NB4 (cell line): Measurements from ENCODE around the gene PTCD1.

Experiments used
- MYC ChIP-seq: IDR thresholded peaks from 2 replicates; pipeline ENCODE4 v1.6.1; 2011; ENCODE audit warnings: low read depth, low read length
- POLR2A ChIP-seq: IDR thresholded peaks from 2 replicates; pipeline ENCODE4 v1.6.1; 2011; ENCODE audit warnings: mild to moderate bottlenecking; ENCODE audit not compliant: insufficient read length; ENCODE audit errors: extremely low read depth
- TF ChIP-seq, protein P1 (sequence below): IDR thresholded peaks from one replicate; pipeline ENCODE4 v1.5.1; 2012; ENCODE audit warnings: low read depth, low read length

DNA sequence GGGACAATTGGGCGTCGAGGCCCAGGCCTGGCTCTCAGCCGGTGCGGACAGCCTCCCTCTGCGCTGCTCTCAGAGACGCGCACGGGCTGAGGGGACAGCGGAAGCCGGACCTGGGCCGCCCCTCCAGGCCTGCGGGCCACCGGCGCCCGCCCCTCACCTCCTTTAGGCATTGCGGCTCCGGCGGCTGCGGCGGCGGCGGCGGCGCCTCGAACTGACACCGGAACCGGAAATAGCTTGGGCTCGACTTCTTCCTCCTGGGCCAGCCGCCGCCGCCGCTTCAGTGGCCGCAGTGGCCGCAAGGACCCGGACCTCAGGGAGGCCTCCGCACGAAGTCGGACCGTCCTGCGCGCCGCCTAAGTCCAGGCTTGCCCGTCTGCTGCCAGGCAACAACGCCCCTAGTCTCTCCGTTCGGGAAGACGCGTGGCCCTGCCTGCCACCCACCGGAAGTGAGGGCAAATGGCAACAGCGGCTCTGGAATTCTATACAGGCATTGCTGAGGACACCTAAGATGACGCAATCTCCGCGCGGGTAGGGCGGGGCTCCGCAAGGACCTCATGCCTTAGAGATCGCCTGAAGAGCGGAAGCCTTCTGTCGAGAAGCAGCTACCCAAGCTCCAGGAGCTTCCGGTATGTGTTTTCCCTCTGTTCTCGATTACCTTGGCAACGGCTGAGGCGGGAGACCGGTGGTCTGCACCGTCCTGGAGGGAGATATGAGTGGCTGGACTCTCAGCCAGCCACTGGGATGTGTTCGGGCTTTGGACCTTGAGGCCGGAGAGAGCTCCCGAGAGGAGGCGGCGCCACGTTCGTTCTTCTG is 30.0 kb downstream of the PTCD1 start, which contains the start of the genes BUD31 and PDAP1:
- TF ChIP-seq, protein P1, sequence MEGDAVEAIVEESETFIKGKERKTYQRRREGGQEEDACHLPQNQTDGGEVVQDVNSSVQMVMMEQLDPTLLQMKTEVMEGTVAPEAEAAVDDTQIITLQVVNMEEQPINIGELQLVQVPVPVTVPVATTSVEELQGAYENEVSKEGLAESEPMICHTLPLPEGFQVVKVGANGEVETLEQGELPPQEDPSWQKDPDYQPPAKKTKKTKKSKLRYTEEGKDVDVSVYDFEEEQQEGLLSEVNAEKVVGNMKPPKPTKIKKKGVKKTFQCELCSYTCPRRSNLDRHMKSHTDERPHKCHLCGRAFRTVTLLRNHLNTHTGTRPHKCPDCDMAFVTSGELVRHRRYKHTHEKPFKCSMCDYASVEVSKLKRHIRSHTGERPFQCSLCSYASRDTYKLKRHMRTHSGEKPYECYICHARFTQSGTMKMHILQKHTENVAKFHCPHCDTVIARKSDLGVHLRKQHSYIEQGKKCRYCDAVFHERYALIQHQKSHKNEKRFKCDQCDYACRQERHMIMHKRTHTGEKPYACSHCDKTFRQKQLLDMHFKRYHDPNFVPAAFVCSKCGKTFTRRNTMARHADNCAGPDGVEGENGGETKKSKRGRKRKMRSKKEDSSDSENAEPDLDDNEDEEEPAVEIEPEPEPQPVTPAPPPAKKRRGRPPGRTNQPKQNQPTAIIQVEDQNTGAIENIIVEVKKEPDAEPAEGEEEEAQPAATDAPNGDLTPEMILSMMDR, result no peak
- TF ChIP-seq POLR2A (peak; percentile 90), MYC (peak; percentile 94)
